Activated CD8-positive, alpha-beta memory T cell treated with anti-CD3 and anti-CD28 coated beads for 4 hours (primary cell): ENCODE results near the gene NELFE.
"Not testable (repeated sequence)": the region's sequence is repeated elsewhere in the genome, so short reads cannot be mapped to it uniquely, and the experiment has no call there.

ENCODE experiments used
- DNase-seq, 2 donors: peaks; one replicate each; pipeline ENCODE4 v3.0.0-alpha.2; 2020; ENCODE audit warnings: low read depth in 2 of 2

The NELFE gene

GRCh38 chr6:31949926-31950548, 8.7 kb downstream of the NELFE start:
- DNase-seq: no peak

- DNase-seq: no peak
Observed at GRCh38 chr6:31948753-31949413, 9.9 kb downstream of the NELFE start.

- no peak for DNase-seq
Observed at GRCh38 chr6:31948306-31948705, 10.5 kb downstream of the NELFE start.

- no peak for DNase-seq
Observed at GRCh38 chr6:31947864-31948263, 10.9 kb downstream of the NELFE start.

- DNase-seq: no peak
Observed at GRCh38 chr6:31947070-31947675, 11.6 kb downstream of the NELFE start.

- no peak for DNase-seq
Observed at GRCh38 chr6:31946370-31946885, 12.3 kb downstream of the NELFE start.

- no peak for DNase-seq
Observed at GRCh38 chr6:31945507-31946369, 13.0 kb downstream of the NELFE start, which contains the start of gene CFB. CFB (plus strand) TSS chr6:31946095; CDS start chr6:31946222, 127 bp downstream.

- DNase-seq: no peak
Observed at GRCh38 chr6:31945154-31945506, 13.6 kb downstream of the NELFE start.

GRCh38 chr6:31943742-31944141, 15.0 kb downstream of the NELFE start:
- no peak for DNase-seq

- DNase-seq: no peak
Observed at GRCh38 chr6:31940256-31940664, 18.5 kb downstream of the NELFE start.

- DNase-seq: no peak
Observed at GRCh38 chr6:31935823-31936222, 22.9 kb downstream of the NELFE start.

GRCh38 chr6:31935021-31935420, 23.8 kb downstream of the NELFE start:
- DNase-seq: no peak

- no peak for DNase-seq
Observed at GRCh38 chr6:31933537-31933936, 25.2 kb downstream of the NELFE start.

- DNase-seq: not testable (repeated sequence)
Observed at GRCh38 chr6:31932137-31932536, 26.6 kb downstream of the NELFE start.

- no peak for DNase-seq
Observed at GRCh38 chr6:31930962-31931361, 27.8 kb downstream of the NELFE start.

- no peak for DNase-seq
Observed at GRCh38 chr6:31928672-31928939, 30.2 kb downstream of the NELFE start.

- no peak for DNase-seq
Observed at GRCh38 chr6:31927863-31928671, 30.7 kb downstream of the NELFE start.

GRCh38 chr6:31927242-31927862, 31.4 kb downstream of the NELFE start, which contains the start of gene C2:
C2 (plus strand) TSS chr6:31927717; CDS start chr6:31927753, 36 bp downstream.
- DNase-seq: no peak

- DNase-seq: no peak
Observed at GRCh38 chr6:31922942-31923341, 35.8 kb downstream of the NELFE start.

GRCh38 chr6:31920811-31921210, 38.0 kb downstream of the NELFE start:
- no peak for DNase-seq
